HG02840 (cell line): ENCODE measurements around the gene EEFSEC.

Source experiments
- ATAC-seq: cut with Tn5 transposase; IDR thresholded peaks from one replicate; pipeline ENCODE4 v1.9.1; 2021; ENCODE audit warnings: mild to moderate bottlenecking, moderate library complexity, moderate number of reproducible peaks; ENCODE audit not compliant: unreplicated experiment, low FRiP score

EEFSEC gene

DNA sequence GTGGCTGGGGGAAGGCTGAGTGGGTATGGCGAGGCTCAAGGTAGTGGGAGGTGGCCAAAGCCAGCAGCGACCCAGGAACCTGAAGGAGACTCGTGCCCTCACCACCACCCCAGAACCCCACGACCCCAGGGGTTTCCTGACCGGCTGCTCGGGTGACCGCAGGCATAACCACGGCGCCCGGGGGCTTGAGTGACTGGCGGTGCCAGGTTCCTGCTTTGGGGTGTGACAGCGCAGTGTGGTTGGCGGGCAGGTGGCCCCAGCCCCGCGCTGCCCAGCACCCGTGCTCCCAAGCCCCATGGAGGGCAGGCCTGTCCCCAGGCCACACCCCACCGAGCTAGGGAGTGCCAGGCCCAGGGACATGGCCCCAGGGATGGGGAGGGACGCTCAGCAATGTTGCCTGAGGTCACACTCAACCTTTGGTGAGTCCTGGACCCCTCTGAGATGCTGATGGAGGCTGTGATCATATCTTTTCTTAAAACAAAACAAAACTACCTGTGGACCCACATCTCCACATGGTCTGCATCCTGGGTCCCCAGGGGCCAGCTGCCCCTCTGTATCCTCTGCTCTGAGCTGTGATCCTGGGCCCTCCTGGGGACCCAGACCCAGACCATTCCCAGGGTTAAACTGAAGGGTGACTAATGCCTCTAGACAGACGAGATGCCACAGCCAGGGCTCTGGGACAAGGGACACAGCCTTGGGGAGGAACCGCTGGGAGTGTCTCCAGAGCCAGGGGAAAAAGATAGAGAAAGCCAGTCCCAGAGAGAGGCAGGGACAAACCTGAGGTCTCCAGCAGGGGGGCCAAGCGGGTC lies 300.4 kb downstream of the EEFSEC start:
- no peak for ATAC-seq

DNA sequence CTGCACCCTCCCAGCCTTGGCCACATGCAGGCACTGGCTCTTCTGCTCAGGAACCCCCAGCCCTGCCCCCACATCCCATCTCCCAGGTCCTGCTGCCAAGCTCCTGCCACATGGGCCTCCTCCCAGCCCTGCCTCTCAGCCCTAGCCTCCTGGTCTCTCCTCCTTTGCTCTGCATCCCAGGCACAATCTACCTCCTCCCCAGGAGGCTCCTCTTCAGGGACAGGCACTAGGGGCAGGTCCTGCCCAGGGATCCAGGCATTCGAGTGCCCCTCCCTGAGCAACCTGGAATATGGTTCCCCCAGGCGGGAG lies 301.0 kb downstream of the EEFSEC start:
- no peak for ATAC-seq

DNA sequence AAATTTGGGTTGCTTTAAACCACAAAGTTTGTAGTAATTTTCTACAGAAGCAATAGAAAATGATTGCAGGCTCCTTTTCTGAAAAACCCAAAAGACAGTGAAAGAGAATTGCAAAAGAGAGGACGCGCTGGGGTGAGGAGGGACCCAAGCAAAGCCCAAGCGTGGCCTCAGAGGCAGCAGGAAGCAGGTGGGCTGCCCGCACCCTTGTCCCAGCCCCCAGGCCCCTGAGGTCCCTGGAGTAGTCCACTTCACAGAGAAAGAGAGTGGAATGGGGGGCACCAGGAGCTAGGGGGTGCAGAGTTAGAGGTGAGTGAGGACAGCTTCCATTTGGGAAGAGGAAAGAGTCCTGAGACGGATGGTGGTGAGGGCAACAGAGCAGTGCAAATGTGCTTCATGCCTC lies 301.8 kb downstream of the EEFSEC start:
- no peak for ATAC-seq

DNA sequence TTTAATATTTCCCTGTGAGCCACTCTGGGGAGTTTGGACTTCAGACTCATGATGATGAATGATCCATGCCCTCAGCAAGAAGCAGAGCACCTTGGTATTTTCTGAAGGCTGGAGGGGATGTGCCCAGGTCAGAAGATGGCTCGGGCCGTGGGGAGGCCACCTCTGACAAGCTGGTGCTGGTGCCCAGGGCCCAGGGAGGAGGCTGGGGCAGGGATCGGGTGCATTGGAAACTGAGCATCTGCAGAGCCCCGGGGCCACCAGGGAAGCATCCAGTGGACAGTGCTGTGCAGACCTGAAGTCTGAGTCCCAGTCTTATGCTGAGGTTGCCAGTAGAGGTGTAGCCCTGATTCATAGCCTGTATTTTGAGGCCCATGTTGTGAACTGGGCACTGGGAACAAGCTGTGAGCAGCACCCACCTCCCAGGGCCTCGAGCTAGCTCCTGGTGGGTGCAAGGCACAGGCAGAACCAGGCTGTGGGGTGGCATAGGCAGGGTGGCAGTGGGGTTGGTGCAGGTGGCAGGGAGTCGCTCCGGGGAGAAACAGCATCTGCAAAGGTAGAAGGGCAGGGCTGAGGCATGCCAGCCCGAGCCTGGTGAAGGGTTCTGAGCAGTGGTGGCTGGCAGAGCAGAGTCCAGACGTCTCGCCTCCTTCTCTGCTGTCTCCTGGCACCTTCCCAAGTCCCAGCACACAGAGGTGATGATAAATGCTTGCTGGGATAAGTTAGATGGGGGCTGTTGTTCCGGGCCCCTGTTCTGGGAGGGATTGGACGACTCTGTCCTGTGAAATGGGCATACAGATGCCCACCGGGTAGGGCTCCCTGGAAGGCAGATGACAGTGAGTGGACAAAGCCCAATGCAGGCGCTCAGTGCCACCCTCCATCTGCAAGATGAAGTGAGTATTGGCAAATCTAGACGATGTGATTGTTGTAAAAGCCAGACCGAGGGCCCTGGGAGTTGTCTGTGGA lies 302.8 kb downstream of the EEFSEC start:
- no peak for ATAC-seq

DNA sequence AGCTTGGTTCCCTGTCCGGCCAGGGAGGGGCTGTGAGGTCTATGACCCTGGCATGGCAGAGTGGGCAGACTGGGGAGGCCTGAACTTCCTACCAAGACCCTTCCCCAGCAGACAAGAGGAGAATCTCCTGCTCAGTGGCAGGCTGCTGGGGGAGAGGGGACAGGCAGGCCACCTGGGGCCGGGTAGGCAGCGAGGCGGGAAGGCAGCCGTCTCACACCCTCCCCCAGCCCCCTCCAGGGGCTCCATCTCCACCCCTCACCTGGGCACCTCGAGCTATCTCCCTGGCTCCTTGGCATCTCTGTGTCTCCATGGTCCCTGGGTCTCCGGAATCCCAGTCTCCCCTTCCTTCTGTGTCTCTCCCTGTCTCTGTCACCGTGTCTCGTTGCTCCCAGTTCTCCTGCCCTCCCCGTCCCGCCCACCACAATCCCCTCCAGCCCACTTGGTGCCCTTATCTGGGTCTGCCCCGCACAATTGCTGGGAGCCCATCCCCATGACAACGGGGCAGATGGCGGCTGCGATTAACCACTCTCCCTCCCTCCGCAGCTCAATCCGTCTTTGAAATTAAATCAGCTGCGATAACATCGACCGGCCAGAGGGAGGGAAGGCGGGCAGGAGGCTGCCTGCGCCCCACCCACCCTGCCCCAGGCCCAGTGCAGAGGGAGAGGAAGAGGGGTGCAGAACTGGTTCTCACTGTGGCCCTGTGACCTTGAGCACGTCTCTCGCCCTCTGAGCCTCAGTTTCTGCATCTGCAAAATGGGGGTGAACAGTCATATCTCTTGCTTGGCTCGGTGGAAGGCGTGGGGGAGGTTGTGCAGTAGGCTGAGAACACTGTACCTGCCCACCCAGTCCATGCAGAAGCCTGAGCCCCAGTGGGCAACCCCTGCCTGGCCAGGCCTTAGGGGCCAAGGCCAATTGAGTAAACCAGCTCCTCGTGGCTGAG lies 303.8 kb downstream of the EEFSEC start:
- no peak for ATAC-seq

DNA sequence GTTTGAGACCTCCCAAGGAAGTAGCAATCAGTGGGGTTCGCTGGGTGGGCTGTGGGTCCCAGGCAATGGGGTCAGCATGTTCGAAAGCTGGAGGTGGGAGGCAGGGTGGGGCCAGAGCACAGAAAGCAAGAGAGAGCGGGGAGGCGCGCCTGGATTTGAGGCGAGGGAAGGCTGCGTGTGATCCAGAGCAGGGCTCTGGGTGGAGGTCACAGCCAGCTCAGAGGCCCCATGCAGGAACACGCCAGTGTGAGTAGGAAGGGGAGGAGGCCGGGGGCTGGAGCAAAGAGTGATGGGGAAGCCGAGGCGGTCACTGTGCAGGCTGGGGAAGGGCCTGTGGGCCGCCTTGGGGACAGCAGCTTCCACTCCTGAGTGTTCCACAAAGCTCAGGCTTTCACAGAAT lies 304.7 kb downstream of the EEFSEC start:
- no peak for ATAC-seq
